IMR-90 (cell line): ENCODE data around the gene APC2. TPM values are rescaled to one million over a fixed set of nuclear protein-coding genes. Genes with fewer than 3 reads are reported as not detected.

Source experiments
- ATAC-seq: fragments of 200-7000 bp; cut with Tn5 transposase; 2 replicates; pipeline ENCODE4 v1.9.1; 2020; ENCODE audit warnings: low read depth, mild to moderate bottlenecking, moderate library complexity
- BruUV-seq: library from RNA; stranded (reverse); fragments of 400-500 nt; replicated peaks from 2 replicates; lab custom pipeline; 2021; lab: Mats Ljungman, UMichigan
- CTCF ChIA-PET: fragments of 300-600 bp; formaldehyde crosslinking; extraction: SDS; loops from one replicate; lab custom pipeline; 2021; ENCODE audit warnings: antibody characterized with exemption; lab: Yijun Ruan, JAX
- POLR2A ChIA-PET: fragments of 300-600 bp; sonication (Branson Sonifier 250); formaldehyde crosslinking; loops from one replicate; lab custom pipeline; 2022; ENCODE audit warnings: antibody characterized with exemption; ENCODE audit not compliant: unreplicated experiment; lab: Charles Lee
- DNase-seq: peaks from one replicate; pipeline ENCODE4 v3.0.0; 2013
- H2AFZ ChIP-seq: replicated peaks from 2 replicates; pipeline ENCODE3; 2013; ENCODE audit warnings: low read length, mild to moderate bottlenecking; ENCODE audit not compliant: poor library complexity
- H2AK5ac ChIP-seq: 2 replicates; pipeline ENCODE4 v1.6.1; 2013; ENCODE audit warnings: low read depth, low read length, inconsistent platforms
- H2AK9ac ChIP-seq: replicated peaks from 2 replicates; pipeline ENCODE3; 2013; ENCODE audit warnings: mild to moderate bottlenecking, low read depth, low read length, moderate library complexity; ENCODE audit not compliant: poor library complexity
- H2BK120ac ChIP-seq: 2 replicates; pipeline ENCODE4 v1.6.1; 2013; ENCODE audit warnings: low read depth, low read length, inconsistent platforms
- H2BK15ac ChIP-seq: 3 replicates; pipeline ENCODE4 v1.6.1; 2013; ENCODE audit warnings: low read depth, low read length, inconsistent platforms
- H2BK20ac ChIP-seq: 2 replicates; pipeline ENCODE4 v1.6.1; 2013; ENCODE audit warnings: low read depth, mild to moderate bottlenecking, inconsistent platforms, low read length, moderate library complexity
- H2BK5ac ChIP-seq: 2 replicates; pipeline ENCODE4 v1.6.1; 2013; ENCODE audit warnings: mild to moderate bottlenecking, low read depth, low read length, inconsistent platforms; ENCODE audit not compliant: poor library complexity, severe bottlenecking
- H3K14ac ChIP-seq: replicated peaks from 2 replicates; pipeline ENCODE4 v1.6.1; 2013; ENCODE audit warnings: low read depth, low read length, inconsistent platforms
- H3K18ac ChIP-seq: 2 replicates; pipeline ENCODE4 v1.6.1; 2013; ENCODE audit warnings: low read depth, low read length, control low read depth
- H3K23ac ChIP-seq: 2 replicates; pipeline ENCODE4 v1.6.1; 2013; ENCODE audit warnings: low read depth, low read length, inconsistent platforms
- H3K27ac ChIP-seq: 2 replicates; pipeline ENCODE4 v1.5.1; 2013; ENCODE audit warnings: mild to moderate bottlenecking, control low read depth, low read length; ENCODE audit not compliant: insufficient read depth
- H3K27me3 ChIP-seq: 2 replicates; pipeline ENCODE4 v1.6.1; 2013; ENCODE audit warnings: low read length; ENCODE audit not compliant: control insufficient read depth, insufficient read depth
- H3K36me3 ChIP-seq: 2 replicates; pipeline ENCODE4 v1.6.1; 2013; ENCODE audit warnings: low read length, mixed read lengths; ENCODE audit not compliant: control insufficient read depth, insufficient read depth
- H3K4ac ChIP-seq: 2 replicates; pipeline ENCODE4 v1.6.1; 2013; ENCODE audit warnings: low read depth, low read length, inconsistent platforms
- H3K4me1 ChIP-seq: 2 replicates; pipeline ENCODE4 v1.6.1; 2013; ENCODE audit warnings: low read length, mixed read lengths; ENCODE audit not compliant: control insufficient read depth, insufficient read depth
- H3K4me2 ChIP-seq: 2 replicates; pipeline ENCODE4 v1.6.1; 2013; ENCODE audit warnings: low read depth, mild to moderate bottlenecking, control low read depth, low read length, moderate library complexity
- H3K4me3 ChIP-seq: 2 replicates; pipeline ENCODE4 v1.5.1; 2013; ENCODE audit warnings: low read depth, mild to moderate bottlenecking, control low read depth, low read length, moderate library complexity; ENCODE audit not compliant: insufficient read depth
- H3K56ac ChIP-seq: 2 replicates; pipeline ENCODE4 v1.6.1; 2013; ENCODE audit warnings: low read length, inconsistent platforms; ENCODE audit not compliant: insufficient read depth; ENCODE audit errors: extremely low read depth
- H3K79me1 ChIP-seq, 2 experiments: 2 replicates each; pipeline ENCODE4 v1.6.1; 2013; ENCODE audit warnings: low read length in 2 of 2, inconsistent platforms in 1 of 2, low read depth in 1 of 2
- H3K9ac ChIP-seq: 2 replicates; pipeline ENCODE4 v1.6.1; 2013; ENCODE audit warnings: low read depth, low read length, control low read depth
- H3K9me1 ChIP-seq: 2 replicates; pipeline ENCODE4 v1.6.1; 2013; ENCODE audit warnings: low read length, inconsistent platforms; ENCODE audit not compliant: insufficient read depth
- H3K9me3 ChIP-seq: 2 replicates; pipeline ENCODE4 v1.6.1; 2013; ENCODE audit warnings: low read length; ENCODE audit not compliant: control insufficient read depth, insufficient read depth
- H4K20me1 ChIP-seq: 2 replicates; pipeline ENCODE4 v1.6.1; 2013; ENCODE audit warnings: low read length, inconsistent platforms; ENCODE audit not compliant: insufficient read depth
- H4K5ac ChIP-seq: 2 replicates; pipeline ENCODE4 v1.6.1; 2013; ENCODE audit warnings: mild to moderate bottlenecking, low read depth, low read length, control low read depth
- H4K8ac ChIP-seq, 2 experiments: 2 replicates each; pipeline ENCODE4 v1.6.1; 2013; ENCODE audit warnings: low read depth in 2 of 2, low read length in 2 of 2, control low read depth in 1 of 2, inconsistent platforms in 1 of 2
- H4K91ac ChIP-seq: 2 replicates; pipeline ENCODE4 v1.6.1; 2013; ENCODE audit warnings: low read depth, low read length, inconsistent platforms; ENCODE audit not compliant: insufficient read depth
- BHLHE40 ChIP-seq: fragments of 150-350 bp; IDR thresholded peaks from 2 replicates; pipeline ENCODE4 v1.6.1; 2016; ENCODE audit warnings: mild to moderate bottlenecking, low read depth, low read length
- CEBPB ChIP-seq: IDR thresholded peaks from 2 replicates; pipeline ENCODE4 v1.6.1; 2012; ENCODE audit warnings: low read depth, low read length, improper control_type of control experiment
- CHD1 ChIP-seq: IDR thresholded peaks from 2 replicates; pipeline ENCODE4 v1.6.1; 2012; ENCODE audit warnings: low read depth, low read length, improper control_type of control experiment
- CTCF ChIP-seq: conservative IDR thresholded peaks from 2 replicates; pipeline ENCODE4 v1.5.1; 2012; ENCODE audit warnings: mild to moderate bottlenecking, low read depth, low read length, improper control_type of control experiment
- MAZ ChIP-seq: IDR thresholded peaks from 2 replicates; pipeline ENCODE4 v1.6.1; 2012; ENCODE audit warnings: low read depth, mild to moderate bottlenecking, low read length, improper control_type of control experiment, moderate library complexity, borderline replicate concordance
- MXI1 ChIP-seq: IDR thresholded peaks from 2 replicates; pipeline ENCODE4 v1.6.1; 2012; ENCODE audit warnings: low read depth, mild to moderate bottlenecking, low read length, moderate library complexity, borderline replicate concordance
- NFE2L2 ChIP-seq: fragments of 150-350 bp; IDR thresholded peaks from 2 replicates; pipeline ENCODE4 v1.6.1; 2016; ENCODE audit warnings: low read depth, mild to moderate bottlenecking, low read length
- POLR2A ChIP-seq: IDR thresholded peaks from 2 replicates; pipeline ENCODE4 v1.6.1; 2012; ENCODE audit warnings: mild to moderate bottlenecking, low read depth, low read length
- RAD21 ChIP-seq: IDR thresholded peaks from 2 replicates; pipeline ENCODE4 v1.6.1; 2012; ENCODE audit warnings: low read length, improper control_type of control experiment
- RCOR1 ChIP-seq: IDR thresholded peaks from 2 replicates; pipeline ENCODE4 v1.6.1; 2012; ENCODE audit warnings: mild to moderate bottlenecking, low read length, improper control_type of control experiment; ENCODE audit not compliant: insufficient replicate concordance
- USF2 ChIP-seq: fragments of 150-350 bp; IDR thresholded peaks from 2 replicates; pipeline ENCODE4 v1.6.1; 2017; ENCODE audit warnings: mild to moderate bottlenecking, antibody characterized with exemption, low read length, low read depth
- WGBS, 2 experiments: methylation state at CpG; one replicate each; pipeline versions ENCODE4 v1.1.5 to v1.1.7; 2013; ENCODE audit warnings: missing lambda C conversion rate in 2 of 2; ENCODE audit not compliant: insufficient read length in 1 of 2; ENCODE audit errors: extremely low coverage in 2 of 2; 5-methylcytosine and 5-hydroxymethylcytosine counted together
- dilution Hi-C: fragments of 300-500 bp; cut with HindIII; formaldehyde crosslinking; loops from one replicate; pipeline ENCODE4 v1.14.3; 2018; ENCODE audit warnings: low sequenced_read_pairs; ENCODE audit not compliant: unreplicated experiment
- in situ Hi-C: fragments of 300-500 bp; cut with MboI; formaldehyde crosslinking; loops from 3 replicates; pipeline ENCODE4 v1.14.3; 2019; ENCODE audit warnings: low sequenced_read_pairs, inconsistent platforms, mixed read lengths
- intact Hi-C: fragments of 100-400 bp; cut with micrococcal nuclease; formaldehyde crosslinking; loops from 2 replicates; pipeline ENCODE4 v1.10.0; 2022
- polyA plus RNA-seq, 3 experiments: library from polyadenylated mRNA; depleted of rRNA; stranded (reverse); fragments of >200 nt; gene quantifications; 2 replicates each; pipeline ENCODE4 v1.2.3, GENCODE V29; 2012; ENCODE audit warnings: low replicate concordance in 1 of 3
- total RNA-seq: library from RNA; depleted of rRNA; stranded (reverse); fragments of >200 nt; gene quantifications from 2 replicates; pipeline ENCODE4 v1.2.3, GENCODE V29; 2012
- TF ChIP-seq, protein P1 (sequence below): fragments of 150-350 bp; IDR thresholded peaks from 2 replicates; pipeline ENCODE4 v1.6.1; 2016; ENCODE audit warnings: low read depth, mild to moderate bottlenecking, low read length, moderate library complexity, borderline replicate concordance

The APC2 gene
- total and polyA plus RNA-seq, 2 of the 4 experiments (the other 2 are of a cell fraction): 0.36 to 0.41 TPM

DNA sequence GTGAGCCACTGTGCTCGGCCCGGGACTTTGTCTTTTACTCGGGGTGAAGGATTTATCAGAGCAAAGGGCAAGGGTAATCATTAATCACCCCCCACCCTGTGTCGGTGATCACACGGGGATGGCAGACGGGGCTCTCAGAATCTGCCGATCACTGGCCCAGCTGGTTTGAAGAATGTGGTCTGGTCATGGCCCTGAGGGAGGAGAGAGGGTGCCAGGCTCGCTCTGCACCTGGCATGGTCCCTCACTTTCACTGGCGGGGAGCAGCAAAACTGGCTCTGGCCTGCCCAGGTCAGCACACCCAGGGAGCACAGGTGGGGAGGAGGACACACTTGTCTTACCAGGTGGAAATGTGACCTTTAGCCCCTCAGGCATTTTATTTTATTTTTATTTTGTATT, 51.3 kb downstream of the APC2 start:
- peaks cover 3% of the 10 kb centered on the region for H3K4me1 ChIP-seq
- H3K9me1 ChIP-seq: no peaks in the 10 kb centered on the region
- intact Hi-C loops: no loop called here
- in situ Hi-C loops: no loop called here
- ChIA-PET POLR2A (no interaction called here), CTCF (no interaction called here)
- no peak overlapping the region for H2BK15ac ChIP-seq
- H4K5ac ChIP-seq: no peak overlapping the region
- DNase-seq (no peak), ATAC-seq (no peak)
- no peak overlapping the region for H3K4me2 ChIP-seq
- no peaks in the 10 kb centered on the region; the same call in 1 of the 2 replicates for H4K20me1 ChIP-seq
- no peaks in the 10 kb centered on the region for H3K79me1 ChIP-seq
- no peak overlapping the region for H2AK5ac ChIP-seq
- H4K91ac ChIP-seq: no peak overlapping the region
- H2BK120ac ChIP-seq: no peak overlapping the region
- H3K27me3 ChIP-seq: peaks cover 10% of the 10 kb centered on the region; the same call in 1 of the 2 replicates
- no CpG with 5 or more reads among the region's 9 CpGs for WGBS, 2 experiments
- TF ChIP-seq CHD1: no peak
- TF ChIP-seq, protein P1, sequence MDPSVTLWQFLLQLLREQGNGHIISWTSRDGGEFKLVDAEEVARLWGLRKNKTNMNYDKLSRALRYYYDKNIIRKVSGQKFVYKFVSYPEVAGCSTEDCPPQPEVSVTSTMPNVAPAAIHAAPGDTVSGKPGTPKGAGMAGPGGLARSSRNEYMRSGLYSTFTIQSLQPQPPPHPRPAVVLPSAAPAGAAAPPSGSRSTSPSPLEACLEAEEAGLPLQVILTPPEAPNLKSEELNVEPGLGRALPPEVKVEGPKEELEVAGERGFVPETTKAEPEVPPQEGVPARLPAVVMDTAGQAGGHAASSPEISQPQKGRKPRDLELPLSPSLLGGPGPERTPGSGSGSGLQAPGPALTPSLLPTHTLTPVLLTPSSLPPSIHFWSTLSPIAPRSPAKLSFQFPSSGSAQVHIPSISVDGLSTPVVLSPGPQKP: no peak
- TF ChIP-seq CTCF: no peak
- no peak for TF ChIP-seq USF2
- no peak for TF ChIP-seq CEBPB
- TF ChIP-seq RCOR1: no peak
- no peak for TF ChIP-seq RAD21
- no peak for TF ChIP-seq MXI1
- TF ChIP-seq MAZ: no peak
- TF ChIP-seq BHLHE40: no peak
- no peak for TF ChIP-seq NFE2L2
- TF ChIP-seq POLR2A: no peak
- H3K4me3 ChIP-seq: no peak overlapping the region
- H3K18ac ChIP-seq: no peak overlapping the region
- no peak overlapping the region for H4K8ac ChIP-seq
- H2AK9ac ChIP-seq: no peak overlapping the region
- no peak overlapping the region for H3K9ac ChIP-seq
- no peak overlapping the region for H2AFZ ChIP-seq
- H3K27ac ChIP-seq: no peak overlapping the region
- no peak overlapping the region for H3K4ac ChIP-seq
- H3K36me3 ChIP-seq: peaks cover 8% of the 10 kb centered on the region
- dilution Hi-C loops: no loop called here
- no peak overlapping the region for H2BK20ac ChIP-seq
- no TSS peak for BruUV-seq
- H3K23ac ChIP-seq: no peak overlapping the region
- H2BK5ac ChIP-seq: no peak overlapping the region
- H3K56ac ChIP-seq: no peak overlapping the region
- no peaks in the 10 kb centered on the region for H3K9me3 ChIP-seq
- H3K14ac ChIP-seq: no peak overlapping the region
